ENCODE data around the gene SMARCC2.

- peak; percentile 62 for TF ChIP-seq ZBTB26 (tag by site-specific recombination; optimal IDR thresholded peaks at IDR 0.05)
- peak; percentile 52 for TF ChIP-seq YY1 (tag by site-specific recombination; IDR thresholded peaks at IDR 0.05)
- no peak for TF ChIP-seq FEZF1 (tag by site-specific recombination; IDR thresholded peaks at IDR 0.05)
- peak; percentile 77 for TF ChIP-seq PATZ1 (tag by site-specific recombination; IDR thresholded peaks at IDR 0.05)
- 0 out of 2 replicates have a peak, but pooled peaks have one; percentile 5 for TF ChIP-seq ZNF623 (tag by site-specific recombination; IDR thresholded peaks at IDR 0.05)
- TF ChIP-seq ZNF221 (tag by site-specific recombination; IDR thresholded peaks at IDR 0.05; ENCODE audit: borderline replicate concordance), result no peak
- TF ChIP-seq, protein P1, sequence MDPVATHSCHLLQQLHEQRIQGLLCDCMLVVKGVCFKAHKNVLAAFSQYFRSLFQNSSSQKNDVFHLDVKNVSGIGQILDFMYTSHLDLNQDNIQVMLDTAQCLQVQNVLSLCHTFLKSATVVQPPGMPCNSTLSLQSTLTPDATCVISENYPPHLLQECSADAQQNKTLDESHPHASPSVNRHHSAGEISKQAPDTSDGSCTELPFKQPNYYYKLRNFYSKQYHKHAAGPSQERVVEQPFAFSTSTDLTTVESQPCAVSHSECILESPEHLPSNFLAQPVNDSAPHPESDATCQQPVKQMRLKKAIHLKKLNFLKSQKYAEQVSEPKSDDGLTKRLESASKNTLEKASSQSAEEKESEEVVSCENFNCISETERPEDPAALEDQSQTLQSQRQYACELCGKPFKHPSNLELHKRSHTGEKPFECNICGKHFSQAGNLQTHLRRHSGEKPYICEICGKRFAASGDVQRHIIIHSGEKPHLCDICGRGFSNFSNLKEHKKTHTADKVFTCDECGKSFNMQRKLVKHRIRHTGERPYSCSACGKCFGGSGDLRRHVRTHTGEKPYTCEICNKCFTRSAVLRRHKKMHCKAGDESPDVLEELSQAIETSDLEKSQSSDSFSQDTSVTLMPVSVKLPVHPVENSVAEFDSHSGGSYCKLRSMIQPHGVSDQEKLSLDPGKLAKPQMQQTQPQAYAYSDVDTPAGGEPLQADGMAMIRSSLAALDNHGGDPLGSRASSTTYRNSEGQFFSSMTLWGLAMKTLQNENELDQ (tag by site-specific recombination; IDR thresholded peaks at IDR 0.05; ENCODE audit: low read depth), result no peak
- no peak for TF ChIP-seq ZNF26 (tag by site-specific recombination; IDR thresholded peaks at IDR 0.05)
- peak; percentile 83 for TF ChIP-seq KLF9 (tag by site-specific recombination; IDR thresholded peaks at IDR 0.05; ENCODE audit: low read depth)
- TF ChIP-seq, protein P2, sequence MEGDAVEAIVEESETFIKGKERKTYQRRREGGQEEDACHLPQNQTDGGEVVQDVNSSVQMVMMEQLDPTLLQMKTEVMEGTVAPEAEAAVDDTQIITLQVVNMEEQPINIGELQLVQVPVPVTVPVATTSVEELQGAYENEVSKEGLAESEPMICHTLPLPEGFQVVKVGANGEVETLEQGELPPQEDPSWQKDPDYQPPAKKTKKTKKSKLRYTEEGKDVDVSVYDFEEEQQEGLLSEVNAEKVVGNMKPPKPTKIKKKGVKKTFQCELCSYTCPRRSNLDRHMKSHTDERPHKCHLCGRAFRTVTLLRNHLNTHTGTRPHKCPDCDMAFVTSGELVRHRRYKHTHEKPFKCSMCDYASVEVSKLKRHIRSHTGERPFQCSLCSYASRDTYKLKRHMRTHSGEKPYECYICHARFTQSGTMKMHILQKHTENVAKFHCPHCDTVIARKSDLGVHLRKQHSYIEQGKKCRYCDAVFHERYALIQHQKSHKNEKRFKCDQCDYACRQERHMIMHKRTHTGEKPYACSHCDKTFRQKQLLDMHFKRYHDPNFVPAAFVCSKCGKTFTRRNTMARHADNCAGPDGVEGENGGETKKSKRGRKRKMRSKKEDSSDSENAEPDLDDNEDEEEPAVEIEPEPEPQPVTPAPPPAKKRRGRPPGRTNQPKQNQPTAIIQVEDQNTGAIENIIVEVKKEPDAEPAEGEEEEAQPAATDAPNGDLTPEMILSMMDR (tag by site-specific recombination; IDR thresholded peaks at IDR 0.05), result peak; percentile 99
- TF ChIP-seq ZNF701 (tag by site-specific recombination; IDR thresholded peaks at IDR 0.05), result no peak
- no peak for TF ChIP-seq ZNF302 (tag by site-specific recombination; IDR thresholded peaks at IDR 0.05; ENCODE audit: low read depth)
- TF ChIP-seq, protein P3, sequence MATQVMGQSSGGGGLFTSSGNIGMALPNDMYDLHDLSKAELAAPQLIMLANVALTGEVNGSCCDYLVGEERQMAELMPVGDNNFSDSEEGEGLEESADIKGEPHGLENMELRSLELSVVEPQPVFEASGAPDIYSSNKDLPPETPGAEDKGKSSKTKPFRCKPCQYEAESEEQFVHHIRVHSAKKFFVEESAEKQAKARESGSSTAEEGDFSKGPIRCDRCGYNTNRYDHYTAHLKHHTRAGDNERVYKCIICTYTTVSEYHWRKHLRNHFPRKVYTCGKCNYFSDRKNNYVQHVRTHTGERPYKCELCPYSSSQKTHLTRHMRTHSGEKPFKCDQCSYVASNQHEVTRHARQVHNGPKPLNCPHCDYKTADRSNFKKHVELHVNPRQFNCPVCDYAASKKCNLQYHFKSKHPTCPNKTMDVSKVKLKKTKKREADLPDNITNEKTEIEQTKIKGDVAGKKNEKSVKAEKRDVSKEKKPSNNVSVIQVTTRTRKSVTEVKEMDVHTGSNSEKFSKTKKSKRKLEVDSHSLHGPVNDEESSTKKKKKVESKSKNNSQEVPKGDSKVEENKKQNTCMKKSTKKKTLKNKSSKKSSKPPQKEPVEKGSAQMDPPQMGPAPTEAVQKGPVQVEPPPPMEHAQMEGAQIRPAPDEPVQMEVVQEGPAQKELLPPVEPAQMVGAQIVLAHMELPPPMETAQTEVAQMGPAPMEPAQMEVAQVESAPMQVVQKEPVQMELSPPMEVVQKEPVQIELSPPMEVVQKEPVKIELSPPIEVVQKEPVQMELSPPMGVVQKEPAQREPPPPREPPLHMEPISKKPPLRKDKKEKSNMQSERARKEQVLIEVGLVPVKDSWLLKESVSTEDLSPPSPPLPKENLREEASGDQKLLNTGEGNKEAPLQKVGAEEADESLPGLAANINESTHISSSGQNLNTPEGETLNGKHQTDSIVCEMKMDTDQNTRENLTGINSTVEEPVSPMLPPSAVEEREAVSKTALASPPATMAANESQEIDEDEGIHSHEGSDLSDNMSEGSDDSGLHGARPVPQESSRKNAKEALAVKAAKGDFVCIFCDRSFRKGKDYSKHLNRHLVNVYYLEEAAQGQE (tag by site-specific recombination; IDR thresholded peaks at IDR 0.05), result no peak; the same call in 1 of the 2 replicates
These were observed 71.2 kb downstream of the SMARCC2 start, which contains the start of gene ZC3H10 for GRCh38 chr12:56117778-56118687.

Measured in HEK293 (cell line).